ENCODE data around the gene ATP9A. TPM values are rescaled to one million over a fixed set of nuclear protein-coding genes. Genes with fewer than 3 reads are reported as not detected.

The ATP9A gene
- polyA plus RNA-seq, 3 donors: 0.04 TPM; not detected in 2

- Histone ChIP-seq H3K36me3 (replicated peaks in 1 of 2; ENCODE audit: control insufficient read depth in 1 of 2, insufficient read depth in 2 of 2, low read length in 2 of 2) (no peaks in the 10 kb centered on the region), H3K9me3 (replicated peaks in 1 of 2; ENCODE audit: control insufficient read depth in 1 of 2, insufficient read depth in 1 of 2, low read length in 2 of 2) (no peaks in the 10 kb centered on the region), H3K27me3 (ENCODE audit: control insufficient read depth in 2 of 2, insufficient read depth in 2 of 2, low read length in 2 of 2) (no peaks in the 10 kb centered on the region), H3K4me3 (replicated peaks in 1 of 3; ENCODE audit: low read depth in 2 of 3, low read length in 3 of 3) (no peak overlapping the region), H3K27ac (ENCODE audit: low read depth in 1 of 2, low read length in 2 of 2) (no peak overlapping the region), H3K4me1 (ENCODE audit: control insufficient read depth in 1 of 2, insufficient read depth in 2 of 2, low read length in 2 of 2) (peaks cover 29 to 30% of the 10 kb centered on the region in 2 donors), H4K20me1 (ENCODE audit: insufficient read depth, low read length) (no peaks in the 10 kb centered on the region), H3K79me2 (ENCODE audit: insufficient read depth, low read length) (no peaks in the 10 kb centered on the region), H2AFZ (ENCODE audit: insufficient read depth, low read depth, low read length, poor library complexity, severe bottlenecking) (no peak overlapping the region), H3K4me2 (replicated peaks; ENCODE audit: extremely low read depth, low read length, poor library complexity, severe bottlenecking) (no peak overlapping the region), H3K9ac (ENCODE audit: insufficient read depth, low read length, poor library complexity, severe bottlenecking) (no peak overlapping the region)
- H3K27ac Mint-ChIP-seq: no peak overlapping the region
- DNase-seq: no peak
- H3K27me3 Mint-ChIP-seq (ENCODE audit: low read depth in 3 of 3): peaks cover 0 to 2% (median 0%) of the 10 kb centered on the region in 3 donors
- H3K9me3 Mint-ChIP-seq: no peaks in the 10 kb centered on the region
- intact Hi-C loops (cut with micrococcal nuclease): no loop called here
- no peak for TF ChIP-seq CTCF (IDR thresholded peaks at IDR 0.05)
- WGBS (ENCODE audit: insufficient coverage): 100% methylated on average over 3 of the region's 6 CpGs
- H3K4me3 Mint-ChIP-seq: no peak overlapping the region
- H3K36me3 Mint-ChIP-seq: no peaks in the 10 kb centered on the region
- H3K4me1 Mint-ChIP-seq: peaks cover 26% of the 10 kb centered on the region
These were observed 115.0 kb downstream of the ATP9A start for GRCh38 chr20:51653226-51653625.

GRCh38 chr20:51651921-51652549 is 116.2 kb downstream of the ATP9A start:
- Histone ChIP-seq H3K9me3 (replicated peaks in 1 of 2; ENCODE audit: control insufficient read depth in 1 of 2, insufficient read depth in 1 of 2, low read length in 2 of 2) (no peaks in the 10 kb centered on the region), H3K4me2 (replicated peaks; ENCODE audit: extremely low read depth, low read length, poor library complexity, severe bottlenecking) (peak overlapping the region; percentile 40), H3K9ac (ENCODE audit: insufficient read depth, low read length, poor library complexity, severe bottlenecking) (no peak overlapping the region), H3K4me1 (ENCODE audit: control insufficient read depth in 1 of 2, insufficient read depth in 2 of 2, low read length in 2 of 2) (peaks cover 29 to 30% of the 10 kb centered on the region in 2 donors), H3K79me2 (ENCODE audit: insufficient read depth, low read length) (no peaks in the 10 kb centered on the region), H3K36me3 (replicated peaks in 1 of 2; ENCODE audit: control insufficient read depth in 1 of 2, insufficient read depth in 2 of 2, low read length in 2 of 2) (no peaks in the 10 kb centered on the region), H2AFZ (ENCODE audit: insufficient read depth, low read depth, low read length, poor library complexity, severe bottlenecking) (peak overlapping the region; percentile 75), H3K4me3 (replicated peaks in 1 of 3; ENCODE audit: low read depth in 2 of 3, low read length in 3 of 3) (no peak overlapping the region), H3K27me3 (ENCODE audit: control insufficient read depth in 2 of 2, insufficient read depth in 2 of 2, low read length in 2 of 2) (no peaks in the 10 kb centered on the region), H4K20me1 (ENCODE audit: insufficient read depth, low read length) (no peaks in the 10 kb centered on the region), H3K27ac (ENCODE audit: low read depth in 1 of 2, low read length in 2 of 2) (peak overlapping the region; percentile 9 to 38)
- 35% methylated on average over 10 of the region's 12 CpGs for WGBS (ENCODE audit: insufficient coverage)
- peak overlapping the region; percentile 12 to 75 for H3K4me3 Mint-ChIP-seq
- H3K4me1 Mint-ChIP-seq: peaks cover 27% of the 10 kb centered on the region
- intact Hi-C loops (cut with micrococcal nuclease): loop anchor here in 1 of 2 donors (2.0 kb wide), 1 partner anchor 21 kb away; no protein-coding TSS in a partner anchor
- peak overlapping the region; percentile 75 to 90 (median 88) for H3K27ac Mint-ChIP-seq
- TF ChIP-seq CTCF (IDR thresholded peaks at IDR 0.05): no peak
- peaks cover 0 to 2% (median 0%) of the 10 kb centered on the region in 3 donors for H3K27me3 Mint-ChIP-seq (ENCODE audit: low read depth in 3 of 3)
- DNase-seq: peak in 2 of 3 donors; percentile 20 to 21
- no peaks in the 10 kb centered on the region for H3K9me3 Mint-ChIP-seq
- no peaks in the 10 kb centered on the region for H3K36me3 Mint-ChIP-seq
